GM18909 (cell line): ENCODE measurements around the gene G3BP1.
"Not testable (repeated sequence)": the region's sequence is repeated elsewhere in the genome, so short reads cannot be mapped to it uniquely, and the experiment has no call there.

Experiments
- ATAC-seq: cut with Tn5 transposase; IDR thresholded peaks from one replicate; pipeline ENCODE4 v1.9.1; 2021; ENCODE audit warnings: mild to moderate bottlenecking; ENCODE audit not compliant: unreplicated experiment, poor library complexity

G3BP1 gene

DNA sequence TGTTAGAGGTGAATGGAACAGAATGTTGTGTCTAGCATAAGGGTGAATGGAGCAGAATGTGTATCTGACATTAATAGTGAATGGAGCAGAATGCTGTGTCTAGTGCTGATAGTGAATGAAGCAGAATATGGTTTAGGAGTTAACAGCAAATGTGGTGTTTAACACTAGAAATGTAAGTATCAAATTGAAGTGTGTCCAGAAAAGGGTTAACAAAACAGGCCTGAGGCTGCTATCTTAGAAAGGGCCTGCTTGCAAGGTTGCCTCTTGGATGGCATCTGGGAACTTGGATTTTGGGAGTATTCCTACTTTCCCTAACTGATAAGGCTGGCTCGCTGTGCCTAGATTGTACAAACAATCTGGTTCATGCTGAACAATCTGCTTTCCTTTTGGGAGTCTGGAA lies 76.1 kb downstream of the G3BP1 start:
- ATAC-seq, result no peak

DNA sequence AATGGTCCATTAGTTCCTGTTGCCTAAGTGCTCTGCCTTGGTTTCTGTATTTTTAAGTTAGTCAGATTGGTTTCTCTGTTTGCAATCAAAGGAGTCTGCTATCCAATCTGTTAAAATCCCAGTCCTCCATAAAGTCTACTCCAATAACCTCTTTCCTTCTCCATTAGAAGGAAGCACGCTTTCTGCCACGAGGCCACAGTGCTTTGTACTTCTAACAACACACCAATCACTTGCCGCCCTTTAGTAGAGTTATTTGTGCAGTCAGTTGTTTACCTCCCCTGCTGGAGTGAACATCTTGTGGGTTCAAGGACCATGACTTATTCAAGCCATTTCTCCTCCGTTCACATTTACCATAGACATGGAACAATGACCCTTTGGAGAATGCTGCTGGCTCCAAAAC lies 83.9 kb downstream of the G3BP1 start:
- ATAC-seq, result no peak

DNA sequence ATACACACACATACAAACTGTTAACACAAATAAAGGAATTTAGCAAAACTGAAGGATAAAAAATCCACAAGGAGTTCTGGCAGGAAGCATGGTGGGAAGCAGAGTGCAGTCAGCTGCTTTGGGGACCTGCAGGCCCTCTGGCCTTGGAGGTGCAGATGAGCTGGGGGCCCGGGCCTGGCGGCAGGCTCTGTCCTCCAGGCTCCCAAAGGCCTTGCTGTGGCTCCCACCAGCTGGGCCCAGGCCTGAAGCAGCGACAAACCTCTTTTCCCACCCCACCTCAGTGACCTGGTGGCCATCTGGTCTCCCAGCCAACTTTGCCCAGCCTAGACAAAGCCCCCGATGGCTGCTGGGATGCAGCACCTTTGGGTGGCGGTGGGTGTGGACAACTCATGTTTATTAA lies 85.1 kb downstream of the G3BP1 start:
- ATAC-seq, result no peak

DNA sequence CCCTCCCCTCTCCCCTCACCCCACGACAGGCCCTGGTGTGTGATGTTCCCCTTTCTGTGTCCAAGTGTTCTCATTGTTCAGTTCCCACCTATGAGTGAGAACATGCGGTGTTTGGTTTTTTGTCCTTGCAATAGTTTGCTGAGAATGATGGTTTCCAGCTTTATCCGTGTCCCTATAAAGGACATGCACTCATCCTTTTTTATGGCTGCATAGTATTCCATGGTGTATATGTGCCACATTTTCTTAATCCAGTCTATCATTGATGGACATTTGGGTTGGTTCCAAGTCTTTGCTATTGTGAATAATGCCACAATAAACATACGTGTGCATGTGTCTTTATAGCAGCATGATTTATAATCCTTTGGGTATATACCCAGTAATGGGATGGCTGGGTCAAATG lies 89.1 kb downstream of the G3BP1 start:
- not testable (repeated sequence) for ATAC-seq
